Measurements from ENCODE around the gene SYNCRIP. TPM values are rescaled to one million over a fixed set of nuclear protein-coding genes. Genes with fewer than 3 reads are reported as not detected.

Gene SYNCRIP
- total and polyA plus RNA-seq, 2 of the 13 experiments (the other 11 are each of a cell fraction or from before 2014, with no cell fraction given), result 8.1 to 112 TPM

DNA sequence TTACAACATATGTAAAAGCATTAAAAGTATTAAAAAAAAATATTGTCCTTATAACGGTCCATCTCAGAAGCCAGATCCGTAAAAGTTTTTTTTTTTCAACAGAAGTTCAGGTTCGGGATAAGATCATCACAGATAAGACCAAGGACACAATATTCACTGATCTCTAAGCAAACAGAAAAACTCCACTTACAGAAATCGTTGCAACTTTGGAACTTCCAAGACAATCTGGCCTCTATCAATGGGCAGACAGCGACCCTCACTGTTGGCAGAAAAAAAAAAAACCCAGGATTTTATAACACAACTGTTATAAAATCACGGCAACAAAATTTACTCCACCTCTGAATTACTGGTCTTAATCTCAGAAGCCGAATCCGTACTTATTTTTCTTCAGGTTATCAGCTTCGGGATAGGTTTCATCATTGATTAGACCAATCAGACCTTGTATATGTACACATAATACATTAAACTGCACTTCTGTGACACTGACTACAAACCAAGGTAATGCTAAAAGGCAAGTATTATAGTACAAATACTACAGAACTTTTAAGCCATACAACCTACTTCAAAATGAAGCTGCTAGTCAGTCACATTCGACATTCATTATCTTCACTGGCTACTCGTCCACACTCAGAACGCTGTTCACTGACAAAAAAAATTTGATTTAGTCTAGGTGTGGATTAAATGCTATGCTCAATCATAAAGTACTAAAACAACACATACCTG is 34.7 kb upstream of the SYNCRIP start (continued):
- TF ChIP-seq, protein P1, sequence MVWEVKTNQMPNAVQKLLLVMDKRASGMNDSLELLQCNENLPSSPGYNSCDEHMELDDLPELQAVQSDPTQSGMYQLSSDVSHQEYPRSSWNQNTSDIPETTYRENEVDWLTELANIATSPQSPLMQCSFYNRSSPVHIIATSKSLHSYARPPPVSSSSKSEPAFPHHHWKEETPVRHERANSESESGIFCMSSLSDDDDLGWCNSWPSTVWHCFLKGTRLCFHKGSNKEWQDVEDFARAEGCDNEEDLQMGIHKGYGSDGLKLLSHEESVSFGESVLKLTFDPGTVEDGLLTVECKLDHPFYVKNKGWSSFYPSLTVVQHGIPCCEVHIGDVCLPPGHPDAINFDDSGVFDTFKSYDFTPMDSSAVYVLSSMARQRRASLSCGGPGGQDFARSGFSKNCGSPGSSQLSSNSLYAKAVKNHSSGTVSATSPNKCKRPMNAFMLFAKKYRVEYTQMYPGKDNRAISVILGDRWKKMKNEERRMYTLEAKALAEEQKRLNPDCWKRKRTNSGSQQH (CRISPR knock-in tag; IDR thresholded peaks at IDR 0.05; ENCODE audit: low read depth), result no peak
- no peak for TF ChIP-seq GATAD2A (CRISPR knock-in tag; IDR thresholded peaks at IDR 0.05)
- no peak for TF ChIP-seq RBM22 (optimal IDR thresholded peaks at IDR 0.05; ENCODE audit: low read length)
- TF ChIP-seq, protein P2, sequence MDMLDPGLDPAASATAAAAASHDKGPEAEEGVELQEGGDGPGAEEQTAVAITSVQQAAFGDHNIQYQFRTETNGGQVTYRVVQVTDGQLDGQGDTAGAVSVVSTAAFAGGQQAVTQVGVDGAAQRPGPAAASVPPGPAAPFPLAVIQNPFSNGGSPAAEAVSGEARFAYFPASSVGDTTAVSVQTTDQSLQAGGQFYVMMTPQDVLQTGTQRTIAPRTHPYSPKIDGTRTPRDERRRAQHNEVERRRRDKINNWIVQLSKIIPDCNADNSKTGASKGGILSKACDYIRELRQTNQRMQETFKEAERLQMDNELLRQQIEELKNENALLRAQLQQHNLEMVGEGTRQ (IDR thresholded peaks at IDR 0.05; ENCODE audit: low read depth, low read length), result no peak
- TF ChIP-seq, protein P2 (CRISPR knock-in tag; IDR thresholded peaks at IDR 0.05; ENCODE audit: borderline replicate concordance), result no peak
- TF ChIP-seq, protein P3, sequence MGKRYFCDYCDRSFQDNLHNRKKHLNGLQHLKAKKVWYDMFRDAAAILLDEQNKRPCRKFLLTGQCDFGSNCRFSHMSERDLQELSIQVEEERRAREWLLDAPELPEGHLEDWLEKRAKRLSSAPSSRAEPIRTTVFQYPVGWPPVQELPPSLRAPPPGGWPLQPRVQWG (CRISPR knock-in tag; IDR thresholded peaks at IDR 0.05; ENCODE audit: borderline replicate concordance, low read depth), result no peak
- TF ChIP-seq STAG1 (CRISPR knock-in tag; IDR thresholded peaks at IDR 0.05), result peak; percentile 38
- no peak for TF ChIP-seq ZNF777 (CRISPR knock-in tag; IDR thresholded peaks at IDR 0.05)
- no peak for TF ChIP-seq ZNF20 (CRISPR knock-in tag; IDR thresholded peaks at IDR 0.05)
- TF ChIP-seq, protein P4, sequence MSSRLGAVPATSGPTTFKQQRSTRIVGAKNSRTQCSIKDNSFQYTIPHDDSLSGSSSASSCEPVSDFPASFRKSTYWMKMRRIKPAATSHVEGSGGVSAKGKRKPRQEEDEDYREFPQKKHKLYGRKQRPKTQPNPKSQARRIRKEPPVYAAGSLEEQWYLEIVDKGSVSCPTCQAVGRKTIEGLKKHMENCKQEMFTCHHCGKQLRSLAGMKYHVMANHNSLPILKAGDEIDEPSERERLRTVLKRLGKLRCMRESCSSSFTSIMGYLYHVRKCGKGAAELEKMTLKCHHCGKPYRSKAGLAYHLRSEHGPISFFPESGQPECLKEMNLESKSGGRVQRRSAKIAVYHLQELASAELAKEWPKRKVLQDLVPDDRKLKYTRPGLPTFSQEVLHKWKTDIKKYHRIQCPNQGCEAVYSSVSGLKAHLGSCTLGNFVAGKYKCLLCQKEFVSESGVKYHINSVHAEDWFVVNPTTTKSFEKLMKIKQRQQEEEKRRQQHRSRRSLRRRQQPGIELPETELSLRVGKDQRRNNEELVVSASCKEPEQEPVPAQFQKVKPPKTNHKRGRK (CRISPR knock-in tag; IDR thresholded peaks at IDR 0.05), result no peak
- TF ChIP-seq ZSCAN25 (CRISPR knock-in tag; IDR thresholded peaks at IDR 0.05), result no peak
- no peak for TF ChIP-seq ZSCAN12 (CRISPR knock-in tag; IDR thresholded peaks at IDR 0.05)
- 0 out of 2 replicates have a peak, but pooled peaks have one; percentile 1 for TF ChIP-seq ZNF34 (CRISPR knock-in tag; IDR thresholded peaks at IDR 0.05; ENCODE audit: borderline replicate concordance)
- no peak for TF ChIP-seq ESRRA (CRISPR knock-in tag; IDR thresholded peaks at IDR 0.05; ENCODE audit: low read depth)
- TF ChIP-seq, protein P5, sequence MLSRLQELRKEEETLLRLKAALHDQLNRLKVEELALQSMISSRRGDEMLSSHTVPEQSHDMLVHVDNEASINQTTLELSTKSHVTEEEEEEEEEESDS (CRISPR knock-in tag; IDR thresholded peaks at IDR 0.05; ENCODE audit: borderline replicate concordance), result no peak
- TF ChIP-seq ZNF558 (CRISPR knock-in tag; IDR thresholded peaks at IDR 0.05; ENCODE audit: borderline replicate concordance), result no peak
- no peak for TF ChIP-seq NPAS2 (CRISPR knock-in tag; IDR thresholded peaks at IDR 0.05; ENCODE audit: borderline replicate concordance)

Measured in HepG2 (cell line).